Brain microvascular endothelial cell (primary cell): ENCODE results near the gene OAS1.

ENCODE experiments used
- DNase-seq: peaks from one replicate; pipeline ENCODE4 v3.0.0-alpha.2; 2020
- H3K27ac ChIP-seq: fragments of 250-450 bp; sonication (Bioruptor Pico); 2 replicates; pipeline ENCODE4 v1.5.1; 2020; ENCODE audit warnings: mild to moderate bottlenecking, moderate library complexity
- H3K27me3 ChIP-seq: fragments of 250-450 bp; sonication (Bioruptor Pico); replicated peaks from 2 replicates; pipeline ENCODE4 v1.5.1; 2020; ENCODE audit warnings: mild to moderate bottlenecking
- H3K36me3 ChIP-seq: fragments of 250-450 bp; sonication (Bioruptor Pico); replicated peaks from 2 replicates; pipeline ENCODE4 v1.5.1; 2020; ENCODE audit warnings: mild to moderate bottlenecking
- H3K4me3 ChIP-seq: 2 replicates; pipeline ENCODE4 v1.5.1; 2011; ENCODE audit warnings: low read depth, mild to moderate bottlenecking, control low read depth, low read length, moderate library complexity
- CTCF ChIP-seq: IDR thresholded peaks from 2 replicates; pipeline ENCODE4 v1.5.1; 2011; ENCODE audit warnings: low read depth, mild to moderate bottlenecking, moderate library complexity, low read length, control low read depth, inconsistent platforms; ENCODE audit errors: missing control alignments
- in situ Hi-C: cut with HindIII; loops from 2 replicates; pipeline ENCODE4 v1.10.0; 2017; ENCODE audit warnings: low sequenced_read_pairs, low pct_ligation_motif_present

Gene OAS1

GRCh38 chr12:112906712-112907414, at the start of gene OAS1:
OAS1 (plus strand) TSS chr12:112906962; CDS start chr12:112907040, 78 bp downstream.
- Histone ChIP-seq H3K27ac (no peak within 1 kb of the TSS), H3K36me3 (no peaks in the 10 kb centered on the region), H3K27me3 (no peaks in the 10 kb centered on the region), H3K4me3 (peak within 1 kb of the TSS; percentile 29)
- no peak for TF ChIP-seq CTCF
- in situ Hi-C loops, result no loop called here
- DNase-seq, result peak; percentile 55

- H3K36me3 ChIP-seq, result no peaks in the 10 kb centered on the region
- no peak for TF ChIP-seq CTCF
- in situ Hi-C loops, result no loop called here
These were observed 47.5 kb upstream of the OAS1 start for GRCh38 chr12:112859291-112859690.

GRCh38 chr12:112860181-112860580, 46.6 kb upstream of the OAS1 start:
- in situ Hi-C loops, result no loop called here
- DNase-seq, result no peak
- no peak for TF ChIP-seq CTCF

More at GRCh38 chr12:112859291-112859690, 47.5 kb upstream of the OAS1 start:
- Histone ChIP-seq H3K27me3 (no peaks in the 10 kb centered on the region), H3K27ac (no peak overlapping the region), H3K4me3 (no peak overlapping the region)
- no peak for DNase-seq

GRCh38 chr12:112861284-112861683, 45.5 kb upstream of the OAS1 start:
- no peak for DNase-seq
- H3K27me3 ChIP-seq, result no peaks in the 10 kb centered on the region

More at GRCh38 chr12:112860181-112860580, 46.6 kb upstream of the OAS1 start:
- no peaks in the 10 kb centered on the region for H3K27me3 ChIP-seq
- no peak overlapping the region for H3K4me3 ChIP-seq
- no peaks in the 10 kb centered on the region for H3K36me3 ChIP-seq
- H3K27ac ChIP-seq, result no peak overlapping the region

GRCh38 chr12:112862636-112863290, 44.0 kb upstream of the OAS1 start:
- no peak for TF ChIP-seq CTCF

More at GRCh38 chr12:112861284-112861683, 45.5 kb upstream of the OAS1 start:
- in situ Hi-C loops, result no loop called here
- Histone ChIP-seq H3K36me3 (no peaks in the 10 kb centered on the region), H3K4me3 (no peak overlapping the region), H3K27ac (no peak overlapping the region)
- no peak for TF ChIP-seq CTCF

More at GRCh38 chr12:112862636-112863290, 44.0 kb upstream of the OAS1 start:
- no peaks in the 10 kb centered on the region for H3K27me3 ChIP-seq
- in situ Hi-C loops, result no loop called here
- no peak for DNase-seq
- no peak overlapping the region for H3K27ac ChIP-seq
- H3K4me3 ChIP-seq, result no peak overlapping the region
- no peaks in the 10 kb centered on the region for H3K36me3 ChIP-seq
